ENCODE results near the gene NRXN3.

The NRXN3 gene

DNA sequence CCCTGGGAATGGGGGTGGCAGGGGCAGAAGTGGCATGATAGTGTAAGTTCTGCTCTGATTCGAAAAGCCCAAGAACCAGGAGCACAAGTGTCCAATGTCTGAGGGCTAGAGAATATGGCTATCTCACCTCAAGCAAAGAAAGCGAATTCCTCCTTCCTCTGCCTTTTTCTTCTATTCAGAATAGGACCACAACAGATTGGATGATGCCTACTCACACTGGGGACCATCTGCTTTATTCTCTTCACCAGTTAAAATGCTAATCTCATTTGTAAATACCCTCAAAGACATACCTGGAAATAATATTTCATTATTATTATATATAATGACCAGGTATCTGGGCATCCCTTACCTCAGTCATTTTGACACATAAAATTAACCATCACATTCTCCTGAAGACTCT, 808.7 kb downstream of the NRXN3 start:
- in situ Hi-C loops (cut with MboI; ENCODE audit: low sequenced_read_pairs, unreplicated experiment) = no loop called here
- TF ChIP-seq, protein P1, sequence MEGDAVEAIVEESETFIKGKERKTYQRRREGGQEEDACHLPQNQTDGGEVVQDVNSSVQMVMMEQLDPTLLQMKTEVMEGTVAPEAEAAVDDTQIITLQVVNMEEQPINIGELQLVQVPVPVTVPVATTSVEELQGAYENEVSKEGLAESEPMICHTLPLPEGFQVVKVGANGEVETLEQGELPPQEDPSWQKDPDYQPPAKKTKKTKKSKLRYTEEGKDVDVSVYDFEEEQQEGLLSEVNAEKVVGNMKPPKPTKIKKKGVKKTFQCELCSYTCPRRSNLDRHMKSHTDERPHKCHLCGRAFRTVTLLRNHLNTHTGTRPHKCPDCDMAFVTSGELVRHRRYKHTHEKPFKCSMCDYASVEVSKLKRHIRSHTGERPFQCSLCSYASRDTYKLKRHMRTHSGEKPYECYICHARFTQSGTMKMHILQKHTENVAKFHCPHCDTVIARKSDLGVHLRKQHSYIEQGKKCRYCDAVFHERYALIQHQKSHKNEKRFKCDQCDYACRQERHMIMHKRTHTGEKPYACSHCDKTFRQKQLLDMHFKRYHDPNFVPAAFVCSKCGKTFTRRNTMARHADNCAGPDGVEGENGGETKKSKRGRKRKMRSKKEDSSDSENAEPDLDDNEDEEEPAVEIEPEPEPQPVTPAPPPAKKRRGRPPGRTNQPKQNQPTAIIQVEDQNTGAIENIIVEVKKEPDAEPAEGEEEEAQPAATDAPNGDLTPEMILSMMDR (IDR thresholded peaks at IDR 0.05; ENCODE audit: borderline replicate concordance, control extremely low read depth, extremely low read depth, insufficient read depth, missing control alignments) = no peak
- DNase-seq (ENCODE audit: low spot score) = no peak

DNA sequence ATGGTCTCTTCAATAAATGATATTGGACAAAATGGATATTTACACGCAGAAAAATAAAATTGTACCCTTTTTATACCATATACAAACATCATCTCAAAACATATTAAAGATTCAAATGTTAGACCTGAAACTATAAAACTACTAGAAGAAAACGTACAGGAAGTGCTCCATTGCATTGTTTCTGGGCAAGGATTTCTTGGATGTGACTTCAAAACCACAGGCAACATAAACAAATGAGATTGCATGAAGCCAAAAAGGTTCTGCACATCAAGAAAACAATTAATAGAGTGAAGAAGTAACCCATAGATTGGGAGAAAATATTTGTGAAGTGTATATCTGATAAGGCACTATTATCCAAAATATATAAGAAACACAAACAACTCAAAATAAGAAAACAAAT, 812.4 kb downstream of the NRXN3 start:
- no peak for DNase-seq (ENCODE audit: low spot score)
- TF ChIP-seq, protein P1 (IDR thresholded peaks at IDR 0.05; ENCODE audit: borderline replicate concordance, control extremely low read depth, extremely low read depth, insufficient read depth, missing control alignments) = no peak
- in situ Hi-C loops (cut with MboI; ENCODE audit: low sequenced_read_pairs, unreplicated experiment) = no loop called here

DNA sequence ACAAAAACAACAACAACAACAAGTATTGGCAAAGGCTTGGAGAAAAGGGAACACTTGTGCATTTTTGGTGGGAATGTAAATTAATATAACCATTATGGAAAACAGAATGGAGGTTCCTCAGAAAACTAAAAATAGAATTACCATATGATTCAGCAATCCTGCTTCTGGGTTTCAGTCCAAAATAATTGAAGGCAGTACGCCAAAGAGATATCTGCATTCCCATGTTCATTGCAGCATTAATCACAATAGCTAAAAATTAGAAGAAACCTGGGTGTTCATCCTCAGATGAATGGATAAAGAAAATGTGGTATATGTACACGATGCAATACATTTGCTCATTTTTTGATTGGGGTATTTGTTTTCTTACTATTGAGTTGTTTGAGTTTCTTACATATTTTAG, 813.0 kb downstream of the NRXN3 start:
- in situ Hi-C loops (cut with MboI; ENCODE audit: low sequenced_read_pairs, unreplicated experiment) = no loop called here
- DNase-seq (ENCODE audit: low spot score) = no peak
- TF ChIP-seq, protein P1 (IDR thresholded peaks at IDR 0.05; ENCODE audit: borderline replicate concordance, control extremely low read depth, extremely low read depth, insufficient read depth, missing control alignments) = no peak

DNA sequence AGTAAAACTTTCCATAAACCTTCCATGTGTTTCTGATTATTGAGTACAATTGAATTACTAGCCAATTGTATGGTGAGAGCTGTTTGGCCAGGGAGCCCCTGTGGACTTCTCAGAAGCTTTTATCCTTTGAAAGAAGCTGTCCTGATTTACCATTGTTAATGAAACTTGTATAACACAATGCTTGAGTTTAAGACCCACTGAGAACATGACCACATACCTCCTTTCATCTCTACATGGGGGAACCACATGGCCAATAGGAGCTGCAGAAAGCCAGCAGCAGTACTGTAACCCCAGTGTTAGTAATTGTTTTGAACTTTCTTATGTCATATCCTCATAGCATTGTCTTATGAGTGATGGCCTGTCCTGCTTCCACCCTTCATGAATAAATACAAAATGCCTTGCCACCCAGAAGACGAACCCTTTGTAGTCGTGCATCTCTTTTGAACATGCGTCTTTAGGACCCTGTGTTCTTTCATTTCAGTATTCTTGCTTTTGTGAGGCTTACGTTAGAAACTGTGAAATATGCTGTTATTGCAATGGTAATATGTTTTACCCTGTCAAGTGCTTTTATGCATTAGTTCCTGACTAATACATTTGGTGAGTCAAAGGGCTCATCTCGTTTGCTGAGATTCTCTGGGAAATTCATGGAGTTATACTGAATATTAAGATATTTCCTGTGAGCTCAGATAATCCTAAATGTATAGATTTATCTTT, 815.7 kb downstream of the NRXN3 start:
- TF ChIP-seq, protein P1 (IDR thresholded peaks at IDR 0.05; ENCODE audit: borderline replicate concordance, control extremely low read depth, extremely low read depth, insufficient read depth, missing control alignments) = no peak
- no peak for DNase-seq (ENCODE audit: low spot score)
- in situ Hi-C loops (cut with MboI; ENCODE audit: low sequenced_read_pairs, unreplicated experiment) = no loop called here

DNA sequence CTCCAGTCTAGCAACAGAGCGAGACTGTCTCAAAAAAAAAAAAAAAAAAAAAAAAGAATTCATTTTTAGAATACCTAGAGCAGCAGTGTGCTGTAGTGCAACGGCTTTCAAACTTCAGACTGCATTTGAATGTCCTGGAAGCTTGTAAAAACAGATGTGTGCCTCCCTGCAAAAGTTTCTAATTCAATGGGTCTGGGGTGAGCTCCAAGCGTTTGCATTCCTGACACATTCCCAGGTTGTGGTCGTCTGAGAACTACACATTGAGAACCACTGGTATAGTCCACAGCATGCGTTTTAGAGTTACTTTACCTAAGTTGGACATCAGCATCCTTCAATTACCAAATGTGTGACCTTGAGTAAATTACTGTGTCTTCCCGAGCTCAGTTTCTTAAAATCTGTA, 816.8 kb downstream of the NRXN3 start:
- TF ChIP-seq, protein P1 (IDR thresholded peaks at IDR 0.05; ENCODE audit: borderline replicate concordance, control extremely low read depth, extremely low read depth, insufficient read depth, missing control alignments) = no peak
- DNase-seq (ENCODE audit: low spot score) = no peak
- in situ Hi-C loops (cut with MboI; ENCODE audit: low sequenced_read_pairs, unreplicated experiment) = no loop called here

DNA sequence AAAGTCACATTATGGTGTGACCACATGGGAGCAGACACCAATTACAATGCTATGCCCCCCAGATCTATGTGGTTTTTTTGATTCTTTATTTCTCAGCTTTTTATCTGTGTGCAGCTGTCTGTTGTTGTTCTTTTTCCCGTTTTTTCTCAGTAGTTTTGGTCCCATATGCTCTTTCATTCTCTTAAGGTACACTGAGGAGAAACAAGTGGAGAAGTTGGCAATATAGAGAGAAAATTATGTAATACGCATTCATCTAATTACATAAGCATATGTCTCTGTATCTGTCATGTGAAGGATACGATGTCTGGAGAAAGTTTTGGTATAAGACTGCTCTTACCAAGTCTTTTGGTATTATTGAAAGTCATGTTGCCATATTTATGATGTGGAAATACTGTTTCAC, 819.0 kb downstream of the NRXN3 start:
- TF ChIP-seq, protein P1 (IDR thresholded peaks at IDR 0.05; ENCODE audit: borderline replicate concordance, control extremely low read depth, extremely low read depth, insufficient read depth, missing control alignments) = no peak
- in situ Hi-C loops (cut with MboI; ENCODE audit: low sequenced_read_pairs, unreplicated experiment) = no loop called here
- DNase-seq (ENCODE audit: low spot score) = no peak
